Activated B cell treated with CpG ODN at 0.5 μM for 24 hours (primary cell): ENCODE data around the gene CALHM3. TPM values are rescaled to one million over a fixed set of nuclear protein-coding genes. Genes with fewer than 3 reads are reported as not detected.

Source experiments
- ATAC-seq: fragments of 200-7000 bp; cut with Tn5 transposase; one replicate; pipeline ENCODE4 v1.10.0; 2021; ENCODE audit warnings: low read depth, mild to moderate bottlenecking, moderate library complexity
- CTCF ChIA-PET: fragments of 350-600 bp; sonication (Branson Sonifier 250); formaldehyde crosslinking; loops from one replicate; lab custom pipeline; 2021; ENCODE audit warnings: antibody characterized with exemption; lab: Charles Lee
- POLR2A ChIA-PET: fragments of 350-600 bp; sonication (Branson Sonifier 250); formaldehyde crosslinking; loops from one replicate; lab custom pipeline; 2021; ENCODE audit warnings: antibody characterized with exemption; lab: Charles Lee
- DNase-seq: peaks from one replicate; pipeline ENCODE4 v3.0.0; 2022
- H3K27ac Mint-ChIP-seq: one replicate; pipeline ENCODE4 v1.8.0; 2020; ENCODE audit warnings: mixed read lengths
- H3K27me3 Mint-ChIP-seq: one replicate; pipeline ENCODE4 v1.8.0; 2021; ENCODE audit warnings: mixed read lengths
- H3K36me3 Mint-ChIP-seq: one replicate; pipeline ENCODE4 v1.8.0; 2021; ENCODE audit warnings: low read depth, mixed read lengths
- H3K4me1 Mint-ChIP-seq: one replicate; pipeline ENCODE4 v1.8.0; 2021; ENCODE audit warnings: mixed read lengths
- H3K4me3 Mint-ChIP-seq: one replicate; pipeline ENCODE4 v1.8.0; 2020; ENCODE audit warnings: mild to moderate bottlenecking, mixed read lengths
- H3K9me3 Mint-ChIP-seq: one replicate; pipeline ENCODE4 v1.8.0; 2020; ENCODE audit warnings: mixed read lengths
- CTCF ChIP-seq: fragments of 200-600 bp; IDR thresholded peaks from one replicate; pipeline ENCODE4 v1.8.0; 2022; ENCODE audit warnings: antibody characterized with exemption, mild to moderate bottlenecking
- intact Hi-C: fragments of 100-400 bp; cut with micrococcal nuclease; formaldehyde crosslinking; loops from one replicate; pipeline ENCODE4 v1.15.1; 2024
- total RNA-seq: library from RNA; stranded (reverse); gene quantifications from 2 replicates; pipeline ENCODE4 v1.2.3, GENCODE V29; 2022

Gene CALHM3
- total RNA-seq, 1 donor from 2014 or later: not detected

- DNase-seq: no peak
- no peak for ATAC-seq
- H3K4me3 Mint-ChIP-seq: no peak overlapping the region
- intact Hi-C loops: no loop called here
- no peaks in the 10 kb centered on the region for H3K9me3 Mint-ChIP-seq
- H3K27ac Mint-ChIP-seq: no peak overlapping the region
- ChIA-PET CTCF (no interaction called here), POLR2A (interaction anchor here (0.6 kb wide), 1 partner anchor 38 kb away, joined by 4 read pairs; no protein-coding TSS in a partner anchor)
- H3K36me3 Mint-ChIP-seq: peaks cover 89% of the 10 kb centered on the region
- H3K4me1 Mint-ChIP-seq: no peaks in the 10 kb centered on the region
- no peak for TF ChIP-seq CTCF
- no peaks in the 10 kb centered on the region for H3K27me3 Mint-ChIP-seq
These were observed 47.1 kb downstream of the CALHM3 start for GRCh38 chr10:103431902-103432301.

GRCh38 chr10:103429647-103430046 lies 49.4 kb downstream of the CALHM3 start:
- Mint-ChIP-seq H3K9me3 (no peaks in the 10 kb centered on the region), H3K27ac (no peak overlapping the region), H3K4me3 (no peak overlapping the region), H3K27me3 (no peaks in the 10 kb centered on the region), H3K36me3 (peaks cover 87% of the 10 kb centered on the region), H3K4me1 (no peaks in the 10 kb centered on the region)
- DNase-seq (no peak), ATAC-seq (no peak)
- intact Hi-C loops: no loop called here
- CTCF ChIA-PET: no interaction called here
- no peak for TF ChIP-seq CTCF
- POLR2A ChIA-PET: interaction anchor here (0.6 kb wide), 1 partner anchor 42 kb away, joined by 10 read pairs; no protein-coding TSS in a partner anchor

- intact Hi-C loops: no loop called here
- DNase-seq (no peak), ATAC-seq (no peak)
- Mint-ChIP-seq H3K36me3 (peaks cover 89% of the 10 kb centered on the region), H3K4me1 (no peaks in the 10 kb centered on the region), H3K9me3 (no peaks in the 10 kb centered on the region), H3K27me3 (no peaks in the 10 kb centered on the region), H3K27ac (no peak overlapping the region), H3K4me3 (no peak overlapping the region)
- TF ChIP-seq CTCF: no peak
- ChIA-PET POLR2A (no interaction called here), CTCF (no interaction called here)
These were observed 49.9 kb downstream of the CALHM3 start for GRCh38 chr10:103428989-103429643.

- no peaks in the 10 kb centered on the region for H3K4me1 Mint-ChIP-seq
- intact Hi-C loops: no loop called here
- CTCF ChIA-PET: interaction anchor here (1.3 kb wide), 1 partner anchor 11 kb away, joined by 5 read pairs; no protein-coding TSS in a partner anchor
- H3K27me3 Mint-ChIP-seq: no peaks in the 10 kb centered on the region
- TF ChIP-seq CTCF: no peak
- no peak overlapping the region for H3K4me3 Mint-ChIP-seq
- H3K27ac Mint-ChIP-seq: no peak overlapping the region
- POLR2A ChIA-PET: interaction anchor here (0.7 kb wide), 1 partner anchor 55 kb away, joined by 5 read pairs; no protein-coding TSS in a partner anchor
- H3K36me3 Mint-ChIP-seq: peaks cover 90% of the 10 kb centered on the region
- DNase-seq (no peak), ATAC-seq (no peak)
- no peaks in the 10 kb centered on the region for H3K9me3 Mint-ChIP-seq
These were observed 51.2 kb downstream of the CALHM3 start for GRCh38 chr10:103427866-103428265.

- ChIA-PET CTCF (interaction anchor here (1.7 kb wide), 1 partner anchor 62 kb away, joined by 5 read pairs; no protein-coding TSS in a partner anchor), POLR2A (interaction anchor here (1.3 kb wide), 1 partner anchor 29 kb away, joined by 3 read pairs; no protein-coding TSS in a partner anchor)
- no peaks in the 10 kb centered on the region for H3K4me1 Mint-ChIP-seq
- H3K9me3 Mint-ChIP-seq: no peaks in the 10 kb centered on the region
- H3K27me3 Mint-ChIP-seq: no peaks in the 10 kb centered on the region
- peaks cover 85% of the 10 kb centered on the region for H3K36me3 Mint-ChIP-seq
- ATAC-seq (no peak), DNase-seq (no peak)
- TF ChIP-seq CTCF: no peak
- H3K27ac Mint-ChIP-seq: no peak overlapping the region
- H3K4me3 Mint-ChIP-seq: no peak overlapping the region
- intact Hi-C loops: no loop called here
These were observed 55.3 kb downstream of the CALHM3 start for GRCh38 chr10:103423748-103424147.

Other genes with a start within 250 kb of the CALHM3 start
- gene RPEL1, start 233.4 kb downstream of the CALHM3 start, total RNA-seq: not detected in 2 replicates
- gene INA, start 202.1 kb downstream of the CALHM3 start, total RNA-seq: not detected in 2 replicates
- 7.3 and 7.6 TPM in 2 replicates for gene PCGF6, start 128.1 kb downstream of the CALHM3 start, total RNA-seq
- 3.6 and 3.8 TPM in 2 replicates for gene TAF5, start 111.3 kb downstream of the CALHM3 start, total RNA-seq
- gene ATP5MK, start 82.8 kb downstream of the CALHM3 start, total RNA-seq: 208 and 223 TPM in 2 replicates
- gene PDCD11, start 82.6 kb downstream of the CALHM3 start, total RNA-seq: 65.4 and 66.0 TPM in 2 replicates
- gene CALHM2, start 26.9 kb downstream of the CALHM3 start, total RNA-seq: 17.5 and 21.4 TPM in 2 replicates
- gene CALHM1, start 20.3 kb downstream of the CALHM3 start, total RNA-seq: 0.40 and 0.42 TPM in 2 replicates
- gene NEURL1, start 14.5 kb upstream of the CALHM3 start, total RNA-seq: 0.61 and 0.93 TPM in 2 replicates